Fibroblast of skin of abdomen (primary cell): Measurements from ENCODE around the gene BAAT.
A peak's percentile ranks its signal among the peaks of the same experiment; 100 is the strongest.
"Not testable (repeated sequence)": the region's sequence is repeated elsewhere in the genome, so short reads cannot be mapped to it uniquely, and the experiment has no call there.

Source experiments
- DNase-seq: peaks from one replicate; pipeline ENCODE4 v3.0.0-alpha.2; 2013

BAAT gene

GRCh38 chr9:101359679-101360078, 25.1 kb downstream of the BAAT start:
- DNase-seq: no peak

GRCh38 chr9:101356619-101357018, 28.2 kb downstream of the BAAT start:
- no peak for DNase-seq

- no peak for DNase-seq
These were observed 29.8 kb downstream of the BAAT start for GRCh38 chr9:101354765-101355708.

- DNase-seq: peak; percentile 6
These were observed 30.6 kb downstream of the BAAT start for GRCh38 chr9:101354143-101354764.

GRCh38 chr9:101353683-101354082, 31.1 kb downstream of the BAAT start:
- DNase-seq: no peak

- DNase-seq: no peak
These were observed 31.8 kb downstream of the BAAT start for GRCh38 chr9:101352892-101353463.

GRCh38 chr9:101350285-101350684, 34.5 kb downstream of the BAAT start:
- no peak for DNase-seq

GRCh38 chr9:101342595-101342994, 42.2 kb downstream of the BAAT start:
- no peak for DNase-seq

- no peak for DNase-seq
These were observed 42.8 kb downstream of the BAAT start for GRCh38 chr9:101341958-101342357.

GRCh38 chr9:101337237-101337636, 47.6 kb downstream of the BAAT start:
- DNase-seq: no peak

GRCh38 chr9:101336091-101336490, 48.7 kb downstream of the BAAT start:
- DNase-seq: no peak

- no peak for DNase-seq
These were observed 50.7 kb downstream of the BAAT start for GRCh38 chr9:101333926-101334702.

- DNase-seq: no peak
These were observed 51.3 kb downstream of the BAAT start for GRCh38 chr9:101333490-101333889.

GRCh38 chr9:101332362-101332761, 52.4 kb downstream of the BAAT start:
- DNase-seq: no peak

- not testable (repeated sequence) for DNase-seq
These were observed 57.3 kb downstream of the BAAT start for GRCh38 chr9:101327422-101327909.

- DNase-seq: no peak
These were observed 58.3 kb downstream of the BAAT start for GRCh38 chr9:101326501-101326900.

GRCh38 chr9:101326035-101326434, 58.8 kb downstream of the BAAT start:
- DNase-seq: no peak

- no peak for DNase-seq
These were observed 59.8 kb downstream of the BAAT start for GRCh38 chr9:101325053-101325452.

- DNase-seq: no peak
These were observed 60.5 kb downstream of the BAAT start for GRCh38 chr9:101324245-101324804.

GRCh38 chr9:101323129-101323528, 61.7 kb downstream of the BAAT start:
- no peak for DNase-seq

- DNase-seq: no peak
These were observed 67.1 kb downstream of the BAAT start for GRCh38 chr9:101317735-101318134.

GRCh38 chr9:101315112-101315450, 69.7 kb downstream of the BAAT start:
- no peak for DNase-seq
